NCI-H82 treated with DMSO at 0.1 percent for 48 hours (cell line): ENCODE data around the gene INCENP.
A peak's percentile ranks its signal among the peaks of the same experiment; 100 is the strongest.

Source experiments
- DNase-seq: peaks from one replicate; lab custom pipeline; 2025; ENCODE audit not compliant: unreplicated experiment; lab: John Stamatoyannopoulos, UW

INCENP gene

GRCh38 chr11:62140304-62141110, 16.7 kb downstream of the INCENP start:
- no peak for DNase-seq

- no peak for DNase-seq
Observed at GRCh38 chr11:62141111-62142042, 17.6 kb downstream of the INCENP start.

GRCh38 chr11:62142043-62142375, 18.2 kb downstream of the INCENP start:
- no peak for DNase-seq

GRCh38 chr11:62142921-62143320, 19.1 kb downstream of the INCENP start:
- no peak for DNase-seq

GRCh38 chr11:62143727-62144126, 19.9 kb downstream of the INCENP start:
- no peak for DNase-seq

- DNase-seq = no peak
Observed at GRCh38 chr11:62144641-62145255, 20.9 kb downstream of the INCENP start.

GRCh38 chr11:62145261-62145871, 21.6 kb downstream of the INCENP start:
- DNase-seq = no peak

GRCh38 chr11:62146476-62147200, 22.8 kb downstream of the INCENP start:
- no peak for DNase-seq

- no peak for DNase-seq
Observed at GRCh38 chr11:62147545-62147944, 23.7 kb downstream of the INCENP start.

- no peak for DNase-seq
Observed at GRCh38 chr11:62148271-62148980, 24.6 kb downstream of the INCENP start.

- DNase-seq = no peak
Observed at GRCh38 chr11:62149986-62150886, 26.4 kb downstream of the INCENP start.

GRCh38 chr11:62150887-62151736, 27.3 kb downstream of the INCENP start:
- peak; percentile 33 for DNase-seq

- DNase-seq = no peak
Observed at GRCh38 chr11:62151737-62152102, 27.9 kb downstream of the INCENP start.

- DNase-seq = no peak
Observed at GRCh38 chr11:62152245-62153086, 28.7 kb downstream of the INCENP start.

- no peak for DNase-seq
Observed at GRCh38 chr11:62153087-62153395, 29.2 kb downstream of the INCENP start.

GRCh38 chr11:62153617-62154016, 29.8 kb downstream of the INCENP start:
- no peak for DNase-seq

GRCh38 chr11:62157603-62158002, 33.8 kb downstream of the INCENP start:
- DNase-seq = no peak
